Uterus (tissue), 4 donors: ENCODE results near the gene EEFSEC. TPM values are rescaled to one million over a fixed set of nuclear protein-coding genes. Genes with fewer than 3 reads are reported as not detected.

Source experiments
- DNase-seq, 2 donors: peaks; one replicate each; pipeline ENCODE4 v3.0.0-alpha.2; 2019 to 2020
- H3K27ac ChIP-seq, 2 donors: fragments of 200-600 bp; sonication (generic); 1 replicate in 1 of 2; 2 replicates in 1 of 2; pipeline ENCODE4 v1.5.1; 2016 to 2018
- H3K27me3 ChIP-seq, 2 donors: fragments of 200-600 bp; sonication (generic); one replicate each; pipeline ENCODE4 v1.5.1; 2018 to 2019; ENCODE audit warnings: control low read depth in 1 of 2
- H3K36me3 ChIP-seq, 2 donors: fragments of 200-600 bp; sonication (generic); one replicate each; pipeline ENCODE4 v1.5.1; 2019; ENCODE audit warnings: control low read depth in 1 of 2
- H3K4me1 ChIP-seq, 2 donors: fragments of 200-600 bp; sonication (generic); one replicate each; pipeline ENCODE4 v1.5.1; 2018 to 2019; ENCODE audit warnings: control low read depth in 1 of 2
- H3K4me3 ChIP-seq, 2 donors: fragments of 200-600 bp; sonication (generic); 1 replicate in 1 of 2; 2 replicates in 1 of 2; pipeline ENCODE4 v1.5.1; 2018 to 2019; ENCODE audit warnings: mild to moderate bottlenecking in 1 of 2
- H3K9me3 ChIP-seq, 2 donors: fragments of 200-600 bp; sonication (generic); one replicate each; pipeline ENCODE4 v1.5.1; 2019; ENCODE audit warnings: control low read depth in 1 of 2
- CTCF ChIP-seq, 4 experiments: fragments of 200-600 bp in 2 of 4; fragments of 450-650 bp in 2 of 4; sonication (generic) in 2 of 4; IDR thresholded peaks; one replicate each; pipeline ENCODE4 v1.5.1; 2016 to 2019; ENCODE audit warnings: antibody characterized with exemption in 4 of 4, mild to moderate bottlenecking in 2 of 4, moderate library complexity in 1 of 4
- POLR2A ChIP-seq, 2 donors: fragments of 450-650 bp; IDR thresholded peaks; one replicate each; pipeline ENCODE4 v1.6.1; 2016; ENCODE audit warnings: antibody characterized with exemption in 2 of 2, mild to moderate bottlenecking in 1 of 2, moderate library complexity in 1 of 2
- intact Hi-C: fragments of 100-400 bp; cut with DNase I; formaldehyde crosslinking; loops from one replicate; pipeline ENCODE4 v1.15.1; 2023; ENCODE audit warnings: low total_unique reads
- total RNA-seq, 4 donors: library from RNA; depleted of rRNA in 3 of 4; stranded (reverse); fragments of >200 nt in 3 of 4; gene quantifications; one replicate each; pipeline versions ENCODE4 v1.1.0 to v1.2.4, GENCODE V29; 2014 to 2023
- donor health status: DM: yes; HTN: yes; CAD: no.

Gene EEFSEC
- total RNA-seq, 4 donors from 2014 or later = 2.9 to 20.0 (median 12.5) TPM

GRCh38 chr3:128144512-128145187 lies 8.6 kb upstream of the EEFSEC start:
- DNase-seq = no peak
- Histone ChIP-seq H3K4me1 (no peaks in the 10 kb centered on the region), H3K27me3 (no peaks in the 10 kb centered on the region), H3K4me3 (no peak overlapping the region), H3K27ac (no peak overlapping the region), H3K36me3 (no peaks in the 10 kb centered on the region), H3K9me3 (no peaks in the 10 kb centered on the region)
- intact Hi-C loops = no loop called here
- TF ChIP-seq POLR2A (IDR thresholded peaks at IDR 0.05) = no peak
- no peak for TF ChIP-seq CTCF (IDR thresholded peaks at IDR 0.05)

- no peaks in the 10 kb centered on the region for H3K27me3 ChIP-seq
- TF ChIP-seq CTCF (IDR thresholded peaks at IDR 0.05) (no peak), POLR2A (IDR thresholded peaks at IDR 0.05) (no peak)
- intact Hi-C loops = no loop called here
- H3K4me3 ChIP-seq = no peak overlapping the region
- no peaks in the 10 kb centered on the region for H3K9me3 ChIP-seq
- no peak overlapping the region for H3K27ac ChIP-seq
- no peaks in the 10 kb centered on the region for H3K36me3 ChIP-seq
- no peak for DNase-seq
- H3K4me1 ChIP-seq = no peaks in the 10 kb centered on the region
Observed at GRCh38 chr3:128145279-128145678, 8.0 kb upstream of the EEFSEC start.

GRCh38 chr3:128146201-128146600 lies 7.1 kb upstream of the EEFSEC start:
- no peak overlapping the region for H3K4me3 ChIP-seq
- no peak overlapping the region for H3K27ac ChIP-seq
- H3K27me3 ChIP-seq = no peaks in the 10 kb centered on the region
- H3K9me3 ChIP-seq = no peaks in the 10 kb centered on the region
- TF ChIP-seq CTCF (IDR thresholded peaks at IDR 0.05) = no peak
- no peak for TF ChIP-seq POLR2A (IDR thresholded peaks at IDR 0.05)
- no peaks in the 10 kb centered on the region for H3K36me3 ChIP-seq
- intact Hi-C loops = no loop called here
- H3K4me1 ChIP-seq = no peaks in the 10 kb centered on the region
- DNase-seq = no peak

- Histone ChIP-seq H3K4me3 (no peak overlapping the region), H3K36me3 (no peaks in the 10 kb centered on the region), H3K27me3 (no peaks in the 10 kb centered on the region), H3K4me1 (no peaks in the 10 kb centered on the region), H3K27ac (no peak overlapping the region), H3K9me3 (no peaks in the 10 kb centered on the region)
- intact Hi-C loops = no loop called here
- DNase-seq = no peak
- TF ChIP-seq CTCF (IDR thresholded peaks at IDR 0.05) (no peak), POLR2A (IDR thresholded peaks at IDR 0.05) (no peak)
Observed at GRCh38 chr3:128149650-128150049, 3.6 kb upstream of the EEFSEC start.

- Histone ChIP-seq H3K36me3 (no peaks in the 10 kb centered on the region), H3K4me1 (no peaks in the 10 kb centered on the region), H3K27ac (no peak overlapping the region), H3K4me3 (no peak overlapping the region), H3K9me3 (no peaks in the 10 kb centered on the region), H3K27me3 (no peaks in the 10 kb centered on the region)
- TF ChIP-seq CTCF (IDR thresholded peaks at IDR 0.05) (no peak), POLR2A (IDR thresholded peaks at IDR 0.05) (no peak)
- intact Hi-C loops = no loop called here
- no peak for DNase-seq
Observed at GRCh38 chr3:128151758-128152274, 1.5 kb upstream of the EEFSEC start.
